GM12892 (cell line): ENCODE results near the gene TRIO.

ENCODE experiments used
- POLR2A ChIP-seq: IDR thresholded peaks from 2 replicates; pipeline ENCODE4 v1.6.1; 2011; ENCODE audit warnings: low read depth, low read length, control low read depth
- POLR2AphosphoS5 ChIP-seq: IDR thresholded peaks from 2 replicates; pipeline ENCODE4 v1.6.1; 2011; ENCODE audit warnings: low read depth, low read length, control low read depth
- TAF1 ChIP-seq: IDR thresholded peaks from 2 replicates; pipeline ENCODE4 v1.6.1; 2011; ENCODE audit warnings: low read depth, mild to moderate bottlenecking, control low read depth, low read length, borderline replicate concordance

DNA sequence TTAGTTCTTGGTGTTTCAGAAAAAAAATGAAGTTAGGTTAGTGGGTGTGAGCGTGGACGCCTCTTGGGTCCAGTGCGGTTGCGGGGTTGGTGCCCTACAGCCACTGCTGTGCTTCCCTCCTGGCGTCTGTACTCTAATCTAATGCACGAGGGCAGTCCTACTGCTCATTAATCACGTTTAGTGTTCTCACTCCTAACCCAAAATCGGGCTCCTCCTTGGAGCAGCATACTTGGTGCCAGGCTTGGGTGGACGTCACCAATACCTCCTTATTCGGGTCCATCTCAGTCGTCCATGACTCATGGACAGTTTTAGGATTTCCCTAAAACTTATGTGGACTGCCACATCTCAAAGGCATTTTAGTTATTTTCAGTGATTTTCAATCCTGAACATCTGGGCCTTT lies 41.6 kb downstream of the TRIO start:
- TF ChIP-seq POLR2A (no peak), TAF1 (no peak), POLR2AphosphoS5 (no peak)
